HUES64 (cell line): ENCODE results near the gene CCDC51.

Experiments used
- H3K27ac ChIP-seq: 2 replicates; pipeline ENCODE4 v1.7.0; 2013; ENCODE audit warnings: low read depth, low read length, inconsistent platforms
- H3K27me3 ChIP-seq: 2 replicates; pipeline ENCODE4 v1.6.1; 2013; ENCODE audit warnings: mild to moderate bottlenecking, low read length; ENCODE audit not compliant: insufficient read depth
- H3K36me3 ChIP-seq: 2 replicates; pipeline ENCODE4 v1.6.1; 2013; ENCODE audit warnings: mild to moderate bottlenecking, low read length; ENCODE audit not compliant: insufficient read depth
- H3K4me1 ChIP-seq: 2 replicates; pipeline ENCODE4 v1.6.1; 2013; ENCODE audit warnings: mild to moderate bottlenecking, low read length, moderate library complexity; ENCODE audit not compliant: insufficient read depth
- H3K4me3 ChIP-seq: 2 replicates; pipeline ENCODE4 v1.5.1; 2013; ENCODE audit warnings: mild to moderate bottlenecking, low read length, moderate library complexity
- H3K9ac ChIP-seq: 2 replicates; pipeline ENCODE4 v1.6.1; 2013; ENCODE audit warnings: mild to moderate bottlenecking, low read depth, low read length
- H3K9me3 ChIP-seq: 2 replicates; pipeline ENCODE4 v1.6.1; 2013; ENCODE audit warnings: low read depth, low read length; ENCODE audit not compliant: insufficient read depth
- WGBS: fragments of 150-250, 120-280 bp; methylation state at CpG from one replicate; pipeline ENCODE4 v1.1.7; 2013; ENCODE audit warnings: missing lambda C conversion rate; 5-methylcytosine and 5-hydroxymethylcytosine counted together

CCDC51 gene

DNA sequence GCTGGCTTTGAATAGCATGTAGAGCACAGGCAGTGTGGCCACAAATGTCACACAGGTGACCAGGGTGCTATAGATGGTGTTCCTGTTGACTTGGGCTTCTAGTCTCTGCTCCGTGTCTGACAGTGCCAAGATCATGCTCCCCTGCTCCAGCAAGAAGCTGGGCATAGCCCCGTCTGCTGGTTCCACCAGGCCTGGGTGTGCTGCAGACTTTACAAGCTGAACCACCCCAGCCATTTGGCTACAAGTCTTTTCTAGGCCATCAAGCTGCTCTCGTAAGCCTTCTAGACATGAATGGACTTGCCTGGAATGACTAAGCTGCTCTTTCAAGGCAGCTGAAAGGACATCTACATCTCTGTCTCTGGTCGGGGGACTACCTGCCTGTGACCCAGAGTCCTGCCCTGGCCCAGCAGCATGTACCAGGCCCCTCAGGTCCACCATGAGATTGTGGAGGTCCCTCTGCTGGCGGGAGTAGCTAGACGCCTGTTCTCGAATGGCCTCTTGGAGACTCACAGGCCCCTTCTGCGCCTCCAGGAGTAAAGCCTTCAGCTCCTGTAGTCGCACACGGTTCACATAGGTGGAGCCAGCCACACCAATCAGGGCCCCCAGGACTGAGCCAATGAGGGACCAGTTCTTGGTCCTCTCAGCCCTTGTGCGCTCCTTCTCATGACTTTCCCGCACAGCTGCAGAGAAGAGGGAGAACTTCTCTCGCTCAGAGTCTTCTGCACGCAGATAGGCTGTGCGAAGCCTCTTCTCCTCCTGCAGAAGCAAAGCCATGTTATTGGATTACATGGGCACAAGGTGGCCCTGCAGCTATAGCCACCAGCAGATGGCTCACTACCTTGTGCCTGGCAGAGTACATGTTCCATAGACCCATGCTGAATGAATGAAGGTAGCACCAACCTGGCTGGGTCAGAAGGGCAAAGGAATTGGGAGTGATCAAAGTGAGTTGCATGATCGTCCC is 7.2 kb downstream of the CCDC51 start:
- peak overlapping the region; percentile 20; the same call in 1 of the 2 replicates for H3K27ac ChIP-seq

DNA sequence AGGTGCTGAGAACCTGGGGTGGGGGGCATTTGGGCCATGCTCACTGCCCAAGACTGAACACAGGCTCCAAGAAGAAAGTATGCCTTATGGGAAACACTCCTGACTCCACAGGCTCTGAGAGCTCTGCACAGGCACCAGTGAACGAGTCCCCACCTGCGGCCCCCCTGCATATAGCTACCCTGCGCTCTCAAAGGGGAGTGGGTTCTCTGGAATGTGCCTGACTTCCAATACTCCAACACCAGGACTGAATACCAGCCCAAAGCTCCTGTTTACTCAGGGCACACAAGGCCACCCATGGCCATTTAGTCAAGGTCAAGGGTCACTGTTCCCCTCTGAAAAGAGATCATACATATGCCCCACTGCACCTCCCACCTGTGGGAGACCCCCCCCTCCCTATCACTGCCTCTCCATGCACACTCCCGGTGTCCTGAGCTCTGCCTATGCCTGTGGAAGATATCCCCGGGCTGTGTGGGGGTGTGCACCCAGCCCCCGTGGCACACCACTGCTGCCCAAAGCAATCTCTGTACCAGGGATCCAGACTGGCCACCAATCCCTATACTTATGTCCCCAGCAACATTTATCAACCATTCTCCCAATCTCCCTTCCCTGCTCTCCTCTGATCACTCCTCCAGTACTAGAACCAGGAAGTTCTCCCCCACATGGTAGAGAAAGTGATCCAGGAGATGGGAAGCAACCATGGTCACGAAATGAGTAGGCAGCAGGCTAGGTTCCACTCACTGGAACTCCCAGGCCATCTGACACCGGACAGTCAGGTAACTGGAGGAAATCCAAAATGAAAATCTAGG is 8.5 kb downstream of the CCDC51 start:
- H3K4me3 ChIP-seq: no peak overlapping the region
- H3K9ac ChIP-seq: no peak overlapping the region
- peaks cover 25% of the 10 kb centered on the region for H3K4me1 ChIP-seq
- no peak overlapping the region for H3K27ac ChIP-seq
- no peaks in the 10 kb centered on the region for H3K9me3 ChIP-seq
- 95% methylated on average over 8 of the region's 8 CpGs for WGBS
- H3K36me3 ChIP-seq: peaks cover 31% of the 10 kb centered on the region
- no peaks in the 10 kb centered on the region for H3K27me3 ChIP-seq

More for the DNA sequence above, 7.2 kb downstream of the CCDC51 start:
- Histone ChIP-seq H3K27me3 (no peaks in the 10 kb centered on the region), H3K9me3 (no peaks in the 10 kb centered on the region), H3K4me1 (peaks cover 15% of the 10 kb centered on the region), H3K9ac (no peak overlapping the region), H3K36me3 (peaks cover 31% of the 10 kb centered on the region), H3K4me3 (no peak overlapping the region)
- 77% methylated on average over 16 of the region's 16 CpGs for WGBS

DNA sequence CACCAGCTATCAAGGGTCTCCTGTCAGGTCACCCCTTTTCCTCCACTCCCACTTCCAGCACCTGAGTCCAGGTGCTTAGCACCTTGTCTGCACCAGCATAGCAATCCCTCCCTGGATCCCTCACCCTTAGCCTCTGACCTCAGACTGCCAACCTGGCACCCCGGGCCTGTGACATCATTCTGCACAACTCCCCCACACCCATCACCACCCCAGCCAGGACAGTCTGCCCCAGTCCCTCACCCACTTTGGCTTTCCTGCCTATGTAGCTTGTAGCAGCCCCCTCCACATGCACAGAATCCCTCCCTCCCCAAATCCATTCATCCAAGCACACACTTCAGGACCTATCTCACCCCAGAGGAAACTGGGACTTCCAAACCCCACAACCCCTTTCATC is 9.2 kb downstream of the CCDC51 start:
- Histone ChIP-seq H3K4me3 (peak overlapping the region; percentile 85), H3K27ac (peak overlapping the region; percentile 93), H3K27me3 (no peaks in the 10 kb centered on the region), H3K9ac (peak overlapping the region; percentile 96), H3K4me1 (peaks cover 23% of the 10 kb centered on the region), H3K9me3 (no peaks in the 10 kb centered on the region), H3K36me3 (peaks cover 31% of the 10 kb centered on the region)
- WGBS: 87% methylated on average over 1 of the region's 1 CpG

- peaks cover 31% of the 10 kb centered on the region for H3K36me3 ChIP-seq
- H3K9me3 ChIP-seq: no peaks in the 10 kb centered on the region
- peaks cover 23% of the 10 kb centered on the region for H3K4me1 ChIP-seq
- H3K9ac ChIP-seq: peak within 1 kb of the TSS; percentile 96
- peak within 1 kb of the TSS; percentile 93 for H3K27ac ChIP-seq
- H3K27me3 ChIP-seq: no peaks in the 10 kb centered on the region
- 9% methylated on average over 15 of the region's 15 CpGs for WGBS
- H3K4me3 ChIP-seq: peak within 1 kb of the TSS; percentile 85
Measured at GRCh38 chr3:48429960-48430707, 9.8 kb downstream of the CCDC51 start, which contains the start of gene PLXNB1. PLXNB1 (minus strand) TSS chr3:48430086; CDS start chr3:48424611, 5,475 bp downstream.

DNA sequence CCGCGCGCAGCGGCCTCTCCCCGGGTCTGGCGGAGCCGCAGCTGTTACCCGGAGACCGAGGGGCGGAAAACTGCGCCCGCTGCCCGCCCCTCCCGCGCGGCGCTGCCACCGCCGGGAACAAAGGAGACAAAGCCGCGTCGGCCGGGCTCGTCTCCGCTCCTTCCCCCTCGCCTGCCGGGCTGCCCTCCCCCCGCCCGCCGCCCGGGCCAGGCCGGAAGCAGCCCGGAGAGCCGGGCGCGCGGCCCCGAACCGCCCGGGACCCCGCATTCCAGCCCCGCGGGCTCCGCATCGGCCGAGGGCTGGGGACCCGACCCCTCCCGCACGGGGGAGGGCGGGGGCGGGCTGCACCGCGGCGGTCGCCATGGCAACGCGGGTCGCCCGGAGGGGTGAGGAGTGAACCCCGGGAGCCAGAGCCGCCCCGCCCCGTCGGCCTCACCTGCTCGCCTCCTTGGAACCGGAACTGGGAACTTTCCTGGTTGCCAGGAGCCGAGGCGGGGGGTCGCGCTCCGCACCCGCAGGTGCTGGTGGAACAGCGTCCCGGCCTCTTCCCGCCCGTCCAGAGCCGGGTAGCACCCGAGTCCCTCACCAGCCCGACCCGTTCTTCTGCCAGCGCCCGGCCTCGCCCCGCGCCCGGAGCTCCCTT is 10.5 kb downstream of the CCDC51 start:
- Histone ChIP-seq H3K27me3 (no peaks in the 10 kb centered on the region), H3K36me3 (peaks cover 31% of the 10 kb centered on the region), H3K9ac (peak overlapping the region; percentile 96), H3K27ac (peak overlapping the region; percentile 93), H3K4me1 (peaks cover 23% of the 10 kb centered on the region), H3K4me3 (peak overlapping the region; percentile 85), H3K9me3 (no peaks in the 10 kb centered on the region)
- WGBS: under 1% methylated on average over 86 of the region's 86 CpGs

DNA sequence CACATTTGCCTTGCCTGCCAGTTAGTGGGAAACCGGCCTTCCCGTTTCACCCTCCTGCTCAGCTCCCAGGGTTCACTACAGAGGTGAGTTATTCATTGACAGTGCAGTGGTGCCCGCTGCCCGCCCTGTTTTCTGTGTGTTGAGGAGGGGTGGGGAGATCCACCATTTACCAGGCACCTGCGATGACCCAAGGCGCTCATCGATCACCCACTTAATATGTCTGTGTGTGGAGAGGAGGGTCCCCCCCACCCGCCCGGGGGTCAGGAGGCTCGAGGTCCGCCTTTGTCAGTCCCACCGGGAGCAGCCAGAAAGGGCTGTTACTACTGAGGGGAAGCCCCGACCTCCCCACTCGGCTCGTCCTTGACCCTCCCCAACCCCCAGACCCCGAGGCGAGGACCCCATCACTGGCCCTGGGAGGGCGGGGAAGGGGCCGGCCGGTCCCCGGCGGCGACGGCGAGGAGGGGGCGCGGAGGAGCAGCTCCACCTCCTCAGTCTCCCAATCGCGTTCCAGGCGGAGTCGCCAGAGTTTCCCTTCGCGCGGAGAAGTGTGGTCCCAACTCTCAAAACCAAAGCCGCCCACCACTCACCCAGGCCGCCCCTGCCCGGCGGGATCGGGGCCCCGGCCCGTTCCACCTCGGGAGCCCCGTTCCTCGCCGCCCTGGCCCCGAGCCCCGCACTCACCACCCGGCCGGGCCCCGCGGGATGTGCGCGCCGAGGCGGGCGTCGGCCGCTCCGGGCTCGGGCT is 11.2 kb downstream of the CCDC51 start:
- peaks cover 30% of the 10 kb centered on the region for H3K36me3 ChIP-seq
- peak overlapping the region; percentile 96 for H3K9ac ChIP-seq
- no peaks in the 10 kb centered on the region for H3K27me3 ChIP-seq
- under 1% methylated on average over 57 of the region's 60 CpGs for WGBS
- H3K4me1 ChIP-seq: peaks cover 23% of the 10 kb centered on the region
- peak overlapping the region; percentile 85 for H3K4me3 ChIP-seq
- no peaks in the 10 kb centered on the region for H3K9me3 ChIP-seq
- H3K27ac ChIP-seq: peak overlapping the region; percentile 93

DNA sequence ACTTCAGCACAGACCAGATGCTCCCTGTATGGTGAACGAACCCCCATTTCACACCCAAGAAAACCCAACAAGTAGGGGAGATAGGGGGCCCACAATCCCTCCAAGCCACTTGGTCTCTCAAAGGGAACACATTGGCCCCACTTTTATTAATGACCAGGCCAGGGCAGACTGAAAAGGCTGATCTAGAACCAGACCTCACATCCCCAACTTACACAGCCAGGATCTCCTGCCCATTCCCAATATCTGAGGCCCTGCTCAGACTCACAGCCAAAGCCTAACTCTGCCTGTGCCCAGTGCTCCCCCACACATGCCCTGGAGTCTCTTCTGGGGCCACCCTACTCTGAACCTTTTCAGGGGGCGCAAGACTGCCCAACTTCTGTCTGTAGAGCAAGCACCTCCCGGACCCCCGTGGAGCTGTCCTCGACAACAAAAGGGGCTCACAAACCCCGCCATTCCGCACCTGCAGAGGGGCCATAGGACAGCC is 11.8 kb downstream of the CCDC51 start:
- H3K9ac ChIP-seq: peak overlapping the region; percentile 96
- H3K27me3 ChIP-seq: no peaks in the 10 kb centered on the region
- WGBS: 26% methylated on average over 6 of the region's 7 CpGs
- peaks cover 23% of the 10 kb centered on the region for H3K4me1 ChIP-seq
- peak overlapping the region; percentile 85 for H3K4me3 ChIP-seq
- peaks cover 29% of the 10 kb centered on the region for H3K36me3 ChIP-seq
- peak overlapping the region; percentile 17; the same call in 1 of the 2 replicates for H3K27ac ChIP-seq
- H3K9me3 ChIP-seq: no peaks in the 10 kb centered on the region

- H3K27me3 ChIP-seq: no peaks in the 10 kb centered on the region
- H3K9me3 ChIP-seq: no peaks in the 10 kb centered on the region
- 83% methylated on average over 9 of the region's 9 CpGs for WGBS
- peaks cover 23% of the 10 kb centered on the region for H3K4me1 ChIP-seq
- no peak overlapping the region for H3K27ac ChIP-seq
- H3K4me3 ChIP-seq: peak overlapping the region; percentile 85
- H3K36me3 ChIP-seq: peaks cover 29% of the 10 kb centered on the region
- H3K9ac ChIP-seq: peak overlapping the region; percentile 96
Measured at GRCh38 chr3:48427630-48427962, 12.3 kb downstream of the CCDC51 start.

DNA sequence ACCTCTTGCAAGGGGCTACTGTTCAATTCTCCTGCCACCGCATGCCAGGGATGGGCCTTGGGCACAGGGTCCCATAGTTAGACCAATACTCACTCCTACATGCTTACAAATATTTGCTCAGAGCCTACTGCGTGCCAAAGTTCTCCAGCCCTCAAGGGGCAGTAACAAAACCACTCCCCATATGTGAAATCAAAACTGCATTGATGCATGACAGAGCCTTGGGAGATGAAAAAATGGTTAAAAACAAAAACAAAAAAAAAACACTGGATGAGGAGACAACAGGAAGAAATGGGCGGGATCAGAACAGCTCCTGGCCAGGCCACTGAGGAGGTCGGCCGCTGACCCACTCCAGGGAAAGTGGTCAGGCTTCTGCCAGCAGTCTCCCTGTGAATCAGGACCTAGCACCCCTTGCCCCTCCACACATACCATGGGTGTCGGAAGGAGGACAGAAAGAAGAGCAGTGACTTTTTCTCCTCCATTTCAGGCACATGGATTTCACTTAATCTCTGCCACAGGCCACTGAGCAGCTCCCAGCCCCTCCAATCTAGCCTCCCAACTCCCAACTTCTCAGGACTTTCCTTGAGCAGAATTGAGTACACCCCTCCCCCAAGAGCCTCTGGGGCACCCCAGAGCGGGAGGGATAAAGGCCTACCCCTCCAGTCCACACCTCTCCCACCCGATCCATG is 12.8 kb downstream of the CCDC51 start:
- Histone ChIP-seq H3K9me3 (no peaks in the 10 kb centered on the region), H3K9ac (peak overlapping the region; percentile 96; the same call in 1 of the 2 replicates), H3K36me3 (peaks cover 29% of the 10 kb centered on the region), H3K27me3 (no peaks in the 10 kb centered on the region), H3K4me3 (peak overlapping the region; percentile 85; the same call in 1 of the 2 replicates), H3K27ac (no peak overlapping the region), H3K4me1 (peaks cover 23% of the 10 kb centered on the region)
- 89% methylated on average over 8 of the region's 8 CpGs for WGBS
